ENCODE results near the gene NUP210L.
A peak's percentile ranks its signal among the peaks of the same experiment; 100 is the strongest.

NUP210L gene

DNA sequence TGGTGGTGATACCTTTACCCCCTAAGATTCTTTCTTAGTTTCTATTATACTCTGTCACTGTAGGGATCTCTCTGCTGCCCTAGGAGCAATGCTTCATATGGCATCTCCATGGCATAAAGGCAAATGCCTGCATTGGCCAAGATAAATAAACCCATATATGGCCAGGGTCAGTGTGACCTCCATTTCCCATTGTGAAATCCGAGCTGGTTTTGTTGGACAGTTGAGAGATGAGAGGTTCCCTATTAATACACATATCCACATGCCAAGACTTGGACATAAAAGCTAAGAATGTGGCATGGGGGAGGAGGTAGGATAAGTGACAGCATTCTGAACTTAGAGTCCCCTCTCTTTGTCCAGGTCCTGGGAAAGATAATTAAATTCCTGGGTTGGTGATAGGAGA is 35.7 kb upstream of the NUP210L start:
- ChIA-PET POLR2A (interaction anchor here (0.6 kb wide), 1 partner anchor 225 kb away, joined by 4 read pairs; no protein-coding TSS in a partner anchor), CTCF (interaction anchor here (1.0 to 2.4 kb wide), 3 partner anchors 9 to 81 kb away, joined by 3 to 13 read pairs (median 4); partner anchors contain the start of gene HAX1)
- DNase-seq (ENCODE audit: extremely low spot score) = no peak
- TF ChIP-seq, protein P1, sequence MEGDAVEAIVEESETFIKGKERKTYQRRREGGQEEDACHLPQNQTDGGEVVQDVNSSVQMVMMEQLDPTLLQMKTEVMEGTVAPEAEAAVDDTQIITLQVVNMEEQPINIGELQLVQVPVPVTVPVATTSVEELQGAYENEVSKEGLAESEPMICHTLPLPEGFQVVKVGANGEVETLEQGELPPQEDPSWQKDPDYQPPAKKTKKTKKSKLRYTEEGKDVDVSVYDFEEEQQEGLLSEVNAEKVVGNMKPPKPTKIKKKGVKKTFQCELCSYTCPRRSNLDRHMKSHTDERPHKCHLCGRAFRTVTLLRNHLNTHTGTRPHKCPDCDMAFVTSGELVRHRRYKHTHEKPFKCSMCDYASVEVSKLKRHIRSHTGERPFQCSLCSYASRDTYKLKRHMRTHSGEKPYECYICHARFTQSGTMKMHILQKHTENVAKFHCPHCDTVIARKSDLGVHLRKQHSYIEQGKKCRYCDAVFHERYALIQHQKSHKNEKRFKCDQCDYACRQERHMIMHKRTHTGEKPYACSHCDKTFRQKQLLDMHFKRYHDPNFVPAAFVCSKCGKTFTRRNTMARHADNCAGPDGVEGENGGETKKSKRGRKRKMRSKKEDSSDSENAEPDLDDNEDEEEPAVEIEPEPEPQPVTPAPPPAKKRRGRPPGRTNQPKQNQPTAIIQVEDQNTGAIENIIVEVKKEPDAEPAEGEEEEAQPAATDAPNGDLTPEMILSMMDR (IDR thresholded peaks at IDR 0.05; ENCODE audit: control extremely low read depth, extremely low read depth, low read depth, missing control alignments) = no peak

DNA sequence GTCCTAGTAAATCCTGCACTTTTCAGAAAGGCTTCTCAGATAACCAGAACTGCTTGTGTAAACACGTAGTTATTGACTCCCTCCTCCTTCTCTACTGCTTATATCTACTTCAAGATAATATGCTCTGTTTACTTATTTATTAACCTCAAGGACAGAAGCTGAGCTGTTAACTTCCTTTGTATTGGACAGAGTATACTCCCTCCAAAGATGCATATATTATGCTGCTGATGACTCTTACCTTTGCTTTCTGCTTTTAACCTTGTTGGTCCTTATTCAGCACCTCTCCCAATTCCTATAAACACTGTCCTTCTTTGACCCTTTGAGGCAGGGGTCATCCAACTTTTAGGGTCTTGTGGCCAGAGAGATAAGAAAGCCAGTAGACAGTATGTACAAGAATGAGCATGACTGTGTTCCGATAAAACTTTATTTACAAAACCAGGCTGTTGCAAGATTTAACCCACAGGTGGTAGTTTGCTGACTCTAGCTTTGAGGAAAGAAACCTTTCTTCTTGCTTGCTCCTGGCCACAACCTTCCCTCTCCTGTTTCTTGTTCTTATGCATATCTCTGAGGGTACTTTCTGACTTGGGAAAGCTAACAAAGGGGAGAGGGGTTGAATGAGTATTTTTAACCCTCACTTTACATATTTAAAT is 32.1 kb upstream of the NUP210L start:
- ChIA-PET POLR2A (no interaction called here), CTCF (interaction anchor here (0.9 to 1.3 kb wide), 4 partner anchors 9 to 85 kb away, joined by 3 to 4 read pairs (median 3); no protein-coding TSS in a partner anchor)
- no peak for DNase-seq (ENCODE audit: extremely low spot score)
- TF ChIP-seq, protein P1 (IDR thresholded peaks at IDR 0.05; ENCODE audit: control extremely low read depth, extremely low read depth, low read depth, missing control alignments) = no peak

DNA sequence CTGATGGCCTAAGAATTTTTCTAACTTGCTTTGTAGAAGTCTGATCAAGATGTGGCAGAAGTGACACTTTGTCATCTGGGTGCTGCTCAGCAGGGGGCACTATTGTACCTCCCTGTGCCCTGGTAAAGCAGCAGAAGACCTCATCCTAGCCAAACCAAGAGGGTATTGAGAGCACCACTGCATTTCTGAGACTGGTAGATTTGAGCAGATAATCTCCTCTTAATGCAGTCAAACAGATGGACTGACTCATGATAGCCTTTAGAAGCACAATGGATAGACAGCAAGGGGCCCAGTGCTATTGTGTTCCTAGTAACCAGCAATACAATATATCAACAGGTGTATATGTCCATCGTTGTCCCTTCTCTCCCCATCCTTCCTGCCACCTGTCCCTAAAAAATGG is 31.3 kb upstream of the NUP210L start:
- CTCF ChIA-PET = interaction anchor here (1.0 to 1.3 kb wide), 3 partner anchors 12 to 86 kb away, joined by 3 to 4 read pairs (median 3); no protein-coding TSS in a partner anchor
- TF ChIP-seq, protein P1 (IDR thresholded peaks at IDR 0.05; ENCODE audit: control extremely low read depth, extremely low read depth, low read depth, missing control alignments) = peak; percentile 78
- POLR2A ChIA-PET = no interaction called here
- DNase-seq (ENCODE audit: extremely low spot score) = peak; percentile 62

DNA sequence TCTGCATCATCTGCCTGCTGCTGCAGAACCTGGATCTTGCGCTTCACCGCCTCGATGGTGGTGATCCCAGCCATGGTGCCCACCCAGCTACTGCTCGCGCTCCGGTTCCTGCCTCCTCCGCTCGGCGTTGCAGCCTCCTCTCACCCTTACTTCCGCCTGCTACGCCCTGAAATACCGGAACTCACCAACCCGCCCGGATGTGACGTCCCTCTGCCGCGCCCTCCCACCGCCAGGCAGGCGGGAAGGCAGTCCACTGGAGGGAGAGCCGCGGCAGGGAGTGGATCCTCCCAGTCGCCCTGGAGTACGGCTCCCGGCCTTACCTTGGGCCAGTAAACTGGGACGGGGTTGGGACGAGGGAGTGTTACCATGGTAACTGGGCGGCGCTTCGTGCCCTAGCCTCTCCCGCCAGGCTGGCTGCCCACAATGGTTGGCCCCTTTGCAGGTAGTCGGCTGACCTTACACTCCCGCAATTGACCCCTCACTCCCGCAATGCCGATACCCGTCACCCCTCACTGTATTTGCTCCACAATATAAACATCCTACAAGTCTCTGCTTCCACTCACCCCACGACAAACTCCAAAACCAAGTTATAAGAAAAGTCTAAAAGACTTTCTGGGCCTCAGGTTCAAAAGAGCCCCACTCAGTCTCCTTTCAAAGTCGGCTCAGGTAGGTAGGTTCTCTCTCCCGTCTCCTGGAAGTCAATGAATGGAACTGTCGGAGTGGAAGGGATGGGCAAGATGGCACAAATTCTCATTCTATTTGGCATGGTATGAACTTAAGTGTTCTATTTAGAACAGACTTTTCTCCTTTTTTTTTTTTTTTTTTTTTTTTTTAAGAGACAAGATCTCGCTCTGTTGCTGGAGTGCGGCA is 28.4 kb upstream of the NUP210L start:
- POLR2A ChIA-PET = no interaction called here
- TF ChIP-seq, protein P1 (IDR thresholded peaks at IDR 0.05; ENCODE audit: control extremely low read depth, extremely low read depth, low read depth, missing control alignments) = no peak
- peak; percentile 95 for DNase-seq (ENCODE audit: extremely low spot score)
- CTCF ChIA-PET = interaction anchor here (1.1 to 2.1 kb wide), 2 partner anchors 16 to 151 kb away, joined by 5 to 12 read pairs; no protein-coding TSS in a partner anchor

DNA sequence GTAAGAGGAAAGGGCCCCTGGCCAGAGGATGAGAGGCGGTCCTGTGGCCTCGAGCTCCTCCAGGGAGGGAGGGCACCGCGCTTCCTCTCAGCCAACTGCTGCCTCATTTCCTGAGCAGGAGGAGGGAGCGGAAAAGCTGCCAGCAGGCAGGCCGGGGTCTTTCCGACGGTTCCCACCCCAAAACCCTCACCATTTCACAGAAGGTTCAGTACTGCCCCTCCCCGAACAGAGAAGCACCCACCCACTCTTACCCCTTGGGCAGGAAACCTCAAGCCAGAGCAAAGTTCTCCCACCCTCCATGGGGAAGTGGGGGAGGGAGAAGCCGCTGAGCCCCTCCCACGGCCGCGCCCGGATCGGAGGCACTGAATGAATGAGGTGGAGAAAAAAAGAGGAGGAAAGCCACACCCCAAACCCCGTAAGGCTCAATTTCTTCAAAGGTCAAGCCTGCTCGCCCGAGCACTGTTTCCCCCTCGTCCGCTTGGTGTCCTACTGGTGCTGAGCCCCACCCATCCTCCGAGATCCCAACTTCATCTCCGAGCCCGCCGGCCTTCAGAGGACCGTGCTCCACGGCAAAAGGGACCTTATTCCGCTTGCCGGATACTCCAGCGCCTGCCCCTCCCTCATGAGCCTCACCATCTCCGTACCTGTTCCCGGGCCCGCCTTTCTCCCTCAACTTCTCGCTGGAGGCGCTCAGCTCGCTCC is 27.6 kb upstream of the NUP210L start:
- ChIA-PET POLR2A (interaction anchor here (0.5 to 1.1 kb wide), 4 partner anchors 14 to 40 kb away, joined by 3 to 7 read pairs (median 4); partner anchors contain the start of gene UBAP2L), CTCF (interaction anchor here (1.4 to 3.1 kb wide), 2 partner anchors 153 to 196 kb away, joined by 5 to 8 read pairs; partner anchors contain the start of gene RAB13)
- DNase-seq (ENCODE audit: extremely low spot score) = peak; percentile 83
- TF ChIP-seq, protein P1 (IDR thresholded peaks at IDR 0.05; ENCODE audit: control extremely low read depth, extremely low read depth, low read depth, missing control alignments) = no peak
